Left lung (tissue), 10 donors: ENCODE results near the gene CD4. TPM values are rescaled to one million over a fixed set of nuclear protein-coding genes. Genes with fewer than 3 reads are reported as not detected.

Source experiments
- ATAC-seq: fragments of 200-7000 bp; cut with Tn5 transposase; one replicate; pipeline ENCODE4 v1.9.1; 2020; ENCODE audit warnings: moderate library complexity
- DNase-seq, 4 donors: peaks; one replicate each; pipeline ENCODE4 v3.0.0-alpha.2; 2013 to 2020
- H3K27ac ChIP-seq, 2 donors: fragments of 200-600 bp; sonication (generic) in 1 of 2; one replicate each; pipeline versions ENCODE4 v1.5.0 to v1.8.0; 2020 to 2021
- H3K27me3 ChIP-seq, 2 donors: fragments of 200-600 bp; sonication (generic) in 1 of 2; one replicate each; pipeline versions ENCODE4 v1.5.0 to v1.8.0; 2020 to 2021
- H3K36me3 ChIP-seq, 2 donors: fragments of 200-600 bp; sonication (generic) in 1 of 2; one replicate each; pipeline versions ENCODE4 v1.5.0 to v1.8.0; 2020 to 2021
- H3K4me1 ChIP-seq, 2 donors: fragments of 200-600 bp; one replicate each; pipeline ENCODE4 v1.8.0; 2021
- H3K4me3 ChIP-seq, 2 donors: fragments of 200-600 bp; sonication (generic) in 1 of 2; one replicate each; pipeline versions ENCODE4 v1.5.0 to v1.8.0; 2020 to 2021; ENCODE audit warnings: mild to moderate bottlenecking in 1 of 2
- H3K9me3 ChIP-seq, 2 donors: fragments of 200-600 bp; sonication (generic) in 1 of 2; one replicate each; pipeline versions ENCODE4 v1.5.0 to v1.8.0; 2020 to 2021
- intact Hi-C, 2 donors: fragments of 100-400 bp; cut with DNase I; formaldehyde crosslinking; loops; one replicate each; pipeline versions ENCODE4 v1.11.2 to v1.14.2; 2022
- polyA plus RNA-seq, 6 donors: library from polyadenylated mRNA; unstranded; fragments of 120-200 nt; gene quantifications; one replicate each; pipeline ENCODE4 v1.2.1, GENCODE V29; 2013; ENCODE audit not compliant: insufficient read length in 6 of 6
- total RNA-seq, 2 donors: library from RNA; stranded (reverse); fragmentation: NEBNext Ultra II Directional; extraction: Animal tissue kit (Norgen Biotek cat#: 25700); gene quantifications; one replicate each; pipeline ENCODE4 v1.2.1, GENCODE V29; 2021
- TF ChIP-seq, protein P1 (sequence below), 2 donors: fragments of 200-600 bp; sonication (generic) in 1 of 2; IDR thresholded peaks; one replicate each; pipeline versions ENCODE4 v1.5.0 to v1.8.0; 2021; ENCODE audit warnings: antibody characterized with exemption in 2 of 2
- donor health status: DM: no; HTN: yes; CAD: no.
- donor health status: DM: no; HTN: no; CAD: no.

CD4 gene
- total and polyA plus RNA-seq, 8 donors: 64.5 to 97.8 (median 92.9) TPM

DNA sequence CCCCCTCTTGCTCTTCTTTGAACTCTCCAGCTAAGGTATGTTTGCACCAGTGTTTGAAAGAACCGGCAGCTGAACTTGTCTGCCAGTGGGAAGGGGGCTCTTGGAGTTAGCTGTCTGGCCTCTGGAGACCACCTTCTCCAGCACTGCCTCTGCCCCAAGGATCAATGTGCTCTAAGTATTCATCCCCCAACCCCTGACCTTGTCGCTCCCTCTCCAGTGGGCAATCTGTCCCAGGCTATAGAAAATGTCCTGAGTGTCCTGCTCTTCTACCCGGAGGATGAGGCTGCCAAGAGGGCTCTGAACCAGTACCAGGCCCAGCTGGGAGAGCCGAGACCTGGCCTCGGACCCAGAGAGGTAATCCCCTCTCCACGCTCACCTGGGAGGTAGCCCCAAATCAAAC lies 41.7 kb downstream of the CD4 start:
- H3K4me1 ChIP-seq: peaks cover 6 to 25% of the 10 kb centered on the region in 2 donors
- intact Hi-C loops: no loop called here
- TF ChIP-seq, protein P1, sequence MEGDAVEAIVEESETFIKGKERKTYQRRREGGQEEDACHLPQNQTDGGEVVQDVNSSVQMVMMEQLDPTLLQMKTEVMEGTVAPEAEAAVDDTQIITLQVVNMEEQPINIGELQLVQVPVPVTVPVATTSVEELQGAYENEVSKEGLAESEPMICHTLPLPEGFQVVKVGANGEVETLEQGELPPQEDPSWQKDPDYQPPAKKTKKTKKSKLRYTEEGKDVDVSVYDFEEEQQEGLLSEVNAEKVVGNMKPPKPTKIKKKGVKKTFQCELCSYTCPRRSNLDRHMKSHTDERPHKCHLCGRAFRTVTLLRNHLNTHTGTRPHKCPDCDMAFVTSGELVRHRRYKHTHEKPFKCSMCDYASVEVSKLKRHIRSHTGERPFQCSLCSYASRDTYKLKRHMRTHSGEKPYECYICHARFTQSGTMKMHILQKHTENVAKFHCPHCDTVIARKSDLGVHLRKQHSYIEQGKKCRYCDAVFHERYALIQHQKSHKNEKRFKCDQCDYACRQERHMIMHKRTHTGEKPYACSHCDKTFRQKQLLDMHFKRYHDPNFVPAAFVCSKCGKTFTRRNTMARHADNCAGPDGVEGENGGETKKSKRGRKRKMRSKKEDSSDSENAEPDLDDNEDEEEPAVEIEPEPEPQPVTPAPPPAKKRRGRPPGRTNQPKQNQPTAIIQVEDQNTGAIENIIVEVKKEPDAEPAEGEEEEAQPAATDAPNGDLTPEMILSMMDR (IDR thresholded peaks at IDR 0.05): no peak

DNA sequence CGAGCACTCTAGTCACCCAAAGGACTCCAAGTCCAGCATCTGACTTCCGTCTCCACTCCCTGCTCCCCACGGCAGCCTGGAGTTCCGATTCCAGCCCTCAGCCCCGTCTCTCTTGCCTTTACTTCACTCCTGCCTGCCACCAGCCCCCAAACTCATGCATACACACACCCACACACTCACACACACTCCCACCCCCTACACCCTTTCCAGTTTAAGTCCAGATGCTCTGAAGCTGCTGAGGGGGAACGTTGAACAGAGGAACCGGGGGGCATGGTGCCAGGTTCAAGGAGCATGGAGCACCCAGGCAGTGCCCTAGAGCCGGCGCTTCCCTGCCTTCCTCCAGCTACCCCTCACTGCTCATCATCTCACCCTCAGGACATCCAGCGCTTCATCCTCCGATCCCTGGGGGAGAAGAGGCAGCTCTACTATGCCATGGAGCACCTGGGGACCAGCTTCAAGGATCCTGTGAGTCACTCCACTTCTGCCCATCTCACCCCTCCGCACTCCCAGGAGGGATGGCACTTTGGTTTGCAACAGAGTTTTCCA lies 42.2 kb downstream of the CD4 start:
- Histone ChIP-seq H3K4me1 (peaks cover 6 to 25% of the 10 kb centered on the region in 2 donors), H3K36me3 (no peaks in the 10 kb centered on the region), H3K4me3 (no peak overlapping the region), H3K27me3 (peaks cover 0 to 42% of the 10 kb centered on the region in 2 donors), H3K27ac (no peak overlapping the region), H3K9me3 (no peaks in the 10 kb centered on the region)
- ATAC-seq (no peak), DNase-seq (no peak)
- intact Hi-C loops: no loop called here
- TF ChIP-seq, protein P1 (IDR thresholded peaks at IDR 0.05): no peak

More for the DNA sequence above, 41.7 kb downstream of the CD4 start:
- DNase-seq (no peak), ATAC-seq (no peak)
- no peaks in the 10 kb centered on the region for H3K36me3 ChIP-seq
- H3K9me3 ChIP-seq: no peaks in the 10 kb centered on the region
- H3K27ac ChIP-seq: no peak overlapping the region
- no peak overlapping the region for H3K4me3 ChIP-seq
- peaks cover 0 to 47% of the 10 kb centered on the region in 2 donors for H3K27me3 ChIP-seq

DNA sequence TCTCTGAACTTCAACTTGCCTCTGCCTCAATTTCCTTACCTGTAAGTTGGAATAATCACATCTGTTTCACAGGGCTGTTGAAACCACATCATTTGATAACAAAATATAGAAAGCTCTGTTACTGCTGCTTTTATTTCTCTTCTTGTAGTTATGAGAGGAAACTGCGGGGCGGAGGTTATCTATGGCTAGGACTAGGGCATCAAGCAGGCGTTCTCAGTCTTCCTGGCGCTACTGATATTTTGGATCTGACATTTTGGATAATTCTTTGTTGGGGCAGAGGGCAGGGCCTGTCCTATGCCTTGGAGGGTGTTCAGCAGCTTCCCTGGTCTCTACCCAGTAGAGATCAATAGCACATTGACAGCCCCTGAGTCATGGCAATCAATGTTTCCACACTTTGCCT lies 42.8 kb downstream of the CD4 start:
- H3K4me3 ChIP-seq: no peak overlapping the region
- H3K27ac ChIP-seq: no peak overlapping the region
- intact Hi-C loops: no loop called here
- TF ChIP-seq, protein P1 (IDR thresholded peaks at IDR 0.05): no peak
- peaks cover 5 to 24% of the 10 kb centered on the region in 2 donors for H3K4me1 ChIP-seq
- no peak for ATAC-seq
- no peaks in the 10 kb centered on the region for H3K9me3 ChIP-seq
- no peaks in the 10 kb centered on the region for H3K36me3 ChIP-seq
- H3K27me3 ChIP-seq: peaks cover 0 to 36% of the 10 kb centered on the region in 2 donors
- no peak for DNase-seq

DNA sequence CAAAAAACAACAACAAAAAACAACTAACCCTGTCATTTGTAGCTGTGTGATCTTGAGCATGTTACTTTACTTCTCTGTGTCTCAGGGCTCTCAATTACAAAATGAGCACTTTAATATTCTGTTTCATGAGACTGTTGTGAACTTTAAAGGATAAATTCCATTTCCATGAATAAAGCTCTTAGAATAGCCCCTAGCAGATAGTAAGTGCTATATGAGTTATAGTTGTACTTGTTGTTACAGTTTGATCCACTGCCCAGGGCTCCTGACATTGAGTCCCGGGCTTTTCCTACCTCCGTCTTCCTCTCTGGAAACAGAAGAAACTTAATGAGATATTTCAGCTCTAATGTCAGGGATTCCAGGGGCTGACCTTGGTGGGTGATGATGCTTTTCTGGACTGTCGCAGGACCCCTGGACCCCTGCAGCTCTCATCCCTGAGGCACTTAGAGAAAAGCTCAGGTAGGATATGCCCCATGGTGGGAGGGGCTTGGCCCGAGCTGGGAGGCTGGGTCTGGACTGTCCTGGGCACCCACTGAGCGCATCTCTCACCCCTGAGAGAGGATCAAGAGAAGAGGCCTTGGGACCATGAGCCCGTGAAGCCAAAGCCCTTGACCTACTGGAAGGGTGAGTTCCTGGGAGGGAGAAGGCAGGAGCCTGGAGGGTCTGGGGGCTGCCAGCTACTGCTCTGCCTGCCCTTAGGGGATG lies 44.0 kb downstream of the CD4 start:
- TF ChIP-seq, protein P1 (IDR thresholded peaks at IDR 0.05): no peak
- intact Hi-C loops: no loop called here
- ATAC-seq (no peak), DNase-seq (no peak)
- Histone ChIP-seq H3K27me3 (peaks cover 0 to 24% of the 10 kb centered on the region in 2 donors), H3K4me1 (peaks cover 0 to 16% of the 10 kb centered on the region in 2 donors), H3K27ac (no peak overlapping the region), H3K4me3 (no peak overlapping the region), H3K9me3 (no peaks in the 10 kb centered on the region), H3K36me3 (no peaks in the 10 kb centered on the region)

DNA sequence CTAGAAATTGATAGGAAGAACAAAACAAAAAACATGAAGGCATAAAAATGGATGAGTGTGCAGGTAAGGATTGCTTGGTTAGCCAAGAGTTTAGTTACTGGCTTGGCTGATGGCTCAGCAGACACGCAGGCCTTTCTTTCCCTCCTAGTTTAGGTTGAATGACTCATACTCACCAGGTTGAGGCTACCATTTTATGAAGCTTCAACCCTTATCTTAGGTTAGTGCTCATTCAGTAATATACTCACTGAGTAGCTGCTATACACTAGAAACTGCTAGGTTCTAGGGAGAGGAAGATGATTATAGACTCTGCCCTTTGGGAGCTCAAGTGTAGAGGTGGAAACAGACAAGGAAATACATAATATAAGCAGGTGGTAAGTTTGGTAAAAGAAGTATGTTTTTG lies 44.9 kb downstream of the CD4 start:
- H3K4me3 ChIP-seq: no peak overlapping the region
- TF ChIP-seq, protein P1 (IDR thresholded peaks at IDR 0.05): no peak
- no peak overlapping the region for H3K27ac ChIP-seq
- intact Hi-C loops: no loop called here
- DNase-seq (no peak), ATAC-seq (no peak)
- H3K9me3 ChIP-seq: no peaks in the 10 kb centered on the region
- H3K36me3 ChIP-seq: no peaks in the 10 kb centered on the region
- peaks cover 0 to 7% of the 10 kb centered on the region in 2 donors for H3K4me1 ChIP-seq
- H3K27me3 ChIP-seq: peaks cover 0 to 15% of the 10 kb centered on the region in 2 donors
